DMS114 treated with DMSO at 0.1 percent for 48 hours (cell line): Measurements from ENCODE around the gene CCDC86.

Experiments used
- DNase-seq: peaks from one replicate; lab custom pipeline; 2025; ENCODE audit not compliant: unreplicated experiment; lab: John Stamatoyannopoulos, UW

Gene CCDC86

GRCh38 chr11:60852982-60853950 lies 11.4 kb downstream of the CCDC86 start:
- DNase-seq, result no peak

- DNase-seq, result no peak
These were observed 12.4 kb downstream of the CCDC86 start for GRCh38 chr11:60854140-60854846.

- DNase-seq, result no peak
These were observed 13.2 kb downstream of the CCDC86 start for GRCh38 chr11:60854847-60855725.

GRCh38 chr11:60855726-60856633 lies 14.1 kb downstream of the CCDC86 start, which contains the start of gene PTGDR2:
Gene PTGDR2 (minus strand): TSS chr11:60855950. CDS start chr11:60853722, 2,228 bp downstream.
- no peak for DNase-seq

- DNase-seq, result no peak
These were observed 15.7 kb downstream of the CCDC86 start for GRCh38 chr11:60857378-60858232.

GRCh38 chr11:60858236-60858635 lies 16.3 kb downstream of the CCDC86 start:
- DNase-seq, result no peak

- DNase-seq, result no peak
These were observed 17.0 kb downstream of the CCDC86 start for GRCh38 chr11:60858731-60859464.

GRCh38 chr11:60859616-60860250 lies 17.8 kb downstream of the CCDC86 start:
- DNase-seq, result no peak

- no peak for DNase-seq
These were observed 19.0 kb downstream of the CCDC86 start for GRCh38 chr11:60860943-60861342.

- no peak for DNase-seq
These were observed 20.3 kb downstream of the CCDC86 start for GRCh38 chr11:60862171-60862570.

GRCh38 chr11:60863550-60864521 lies 21.9 kb downstream of the CCDC86 start:
- no peak for DNase-seq

GRCh38 chr11:60864856-60865513 lies 23.1 kb downstream of the CCDC86 start:
- no peak for DNase-seq

- no peak for DNase-seq
These were observed 25.3 kb downstream of the CCDC86 start, which contains the start of gene ZP1 for GRCh38 chr11:60866911-60867870. Gene ZP1 (plus strand): TSS chr11:60867542. CDS start chr11:60867562, 20 bp downstream.

GRCh38 chr11:60867871-60868681 lies 26.2 kb downstream of the CCDC86 start:
- no peak for DNase-seq
